Bronchial epithelial cell (primary cell): ENCODE results near the gene SLC30A3. TPM values are rescaled to one million over a fixed set of nuclear protein-coding genes. Genes with fewer than 3 reads are reported as not detected.

Experiments
- DNase-seq: peaks from one replicate; pipeline ENCODE4 v3.0.0-alpha.2; 2010; ENCODE audit warnings: low read depth
- FAIRE-seq: peaks from 2 replicates; lab custom pipeline; 2011; peaks lifted over from hg19 to GRCh38; lab: Jason Lieb, UNC
- H3K27me3 ChIP-seq: 2 replicates; pipeline ENCODE4 v1.5.1; 2011; ENCODE audit warnings: low read length; ENCODE audit not compliant: control insufficient read depth, insufficient read depth
- H3K36me3 ChIP-seq: 2 replicates; pipeline ENCODE4 v1.5.1; 2011; ENCODE audit warnings: low read length; ENCODE audit not compliant: control insufficient read depth, insufficient read depth
- H3K4me3 ChIP-seq: 2 replicates; pipeline ENCODE4 v1.5.1; 2011; ENCODE audit warnings: mild to moderate bottlenecking, low read depth, low read length, control low read depth
- CTCF ChIP-seq: IDR thresholded peaks from 2 replicates; pipeline ENCODE4 v1.5.1; 2011; ENCODE audit warnings: mild to moderate bottlenecking, moderate library complexity, low read length, control low read depth, inconsistent platforms; ENCODE audit not compliant: insufficient read depth, severe bottlenecking
- total RNA-seq: library from RNA; depleted of rRNA; stranded (reverse); fragments of >200 nt; gene quantifications from 2 replicates; pipeline ENCODE4 v1.2.1, GENCODE V29; 2014

Gene SLC30A3
- total RNA-seq, 1 donor from 2014 or later = not detected

DNA sequence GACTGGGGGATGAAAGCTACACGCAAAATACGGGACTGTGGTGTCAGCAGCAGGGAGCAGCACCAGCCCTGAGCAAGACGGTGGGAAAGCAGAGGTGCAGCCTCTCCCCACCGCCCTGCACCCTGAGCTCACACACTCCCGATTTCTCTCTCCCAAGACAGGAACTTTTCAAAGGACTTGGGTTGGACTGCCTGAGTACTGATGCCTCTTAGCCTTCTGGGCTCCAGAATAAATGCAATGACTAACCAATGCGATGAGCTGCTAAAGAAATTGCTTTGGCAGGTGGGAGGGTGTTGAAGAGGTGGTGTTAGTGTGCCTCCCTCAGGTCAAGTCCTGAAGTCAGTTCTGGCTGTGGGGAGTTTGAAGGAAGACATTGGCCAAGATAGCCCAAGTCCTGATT is 29.0 kb upstream of the SLC30A3 start:
- Histone ChIP-seq H3K27me3 (peaks cover 4% of the 10 kb centered on the region), H3K4me3 (no peak overlapping the region), H3K36me3 (no peaks in the 10 kb centered on the region)
- TF ChIP-seq CTCF = no peak
- DNase-seq (peak; percentile 8), FAIRE-seq (no peak)

GRCh38 chr2:27290549-27290948 is 27.7 kb upstream of the SLC30A3 start:
- Histone ChIP-seq H3K36me3 (no peaks in the 10 kb centered on the region), H3K27me3 (peaks cover 2% of the 10 kb centered on the region), H3K4me3 (no peak overlapping the region)
- DNase-seq = no peak
- TF ChIP-seq CTCF = no peak
- FAIRE-seq = no peak

GRCh38 chr2:27288610-27289009 is 25.8 kb upstream of the SLC30A3 start:
- no peak overlapping the region for H3K4me3 ChIP-seq
- no peak for FAIRE-seq
- no peaks in the 10 kb centered on the region for H3K36me3 ChIP-seq
- no peak for TF ChIP-seq CTCF
- DNase-seq = no peak
- peaks cover 3% of the 10 kb centered on the region for H3K27me3 ChIP-seq

DNA sequence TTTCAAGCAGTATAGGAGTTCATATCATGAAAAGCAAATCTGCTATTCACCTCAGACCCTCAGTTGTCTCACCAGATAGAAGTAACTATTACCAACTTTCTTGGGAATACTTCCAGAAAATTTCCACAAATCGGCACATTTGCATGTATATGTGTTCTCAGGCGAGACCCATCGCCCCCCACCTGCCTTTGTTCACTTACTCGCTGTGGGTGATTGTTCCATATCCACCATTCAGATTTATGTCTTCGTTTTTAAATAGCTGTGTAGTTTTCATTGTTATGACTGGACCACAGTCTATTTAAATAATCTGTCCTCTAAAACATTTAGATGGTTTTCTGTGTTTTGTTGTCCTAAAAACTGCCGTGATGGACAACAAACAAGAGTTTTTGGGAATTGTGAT is 22.6 kb upstream of the SLC30A3 start:
- DNase-seq = no peak
- FAIRE-seq = no peak
- peaks cover 5% of the 10 kb centered on the region for H3K27me3 ChIP-seq
- no peak for TF ChIP-seq CTCF
- H3K4me3 ChIP-seq = no peak overlapping the region
- no peaks in the 10 kb centered on the region for H3K36me3 ChIP-seq

- no peaks in the 10 kb centered on the region for H3K36me3 ChIP-seq
- H3K27me3 ChIP-seq = peaks cover 5% of the 10 kb centered on the region
- DNase-seq (no peak), FAIRE-seq (no peak)
- no peak for TF ChIP-seq CTCF
- H3K4me3 ChIP-seq = no peak overlapping the region
Measured at GRCh38 chr2:27284996-27285395, 22.1 kb upstream of the SLC30A3 start.

- Histone ChIP-seq H3K36me3 (no peaks in the 10 kb centered on the region), H3K4me3 (no peak overlapping the region), H3K27me3 (peaks cover 5% of the 10 kb centered on the region)
- TF ChIP-seq CTCF = no peak
- DNase-seq = peak; percentile 12
- no peak for FAIRE-seq
Measured at GRCh38 chr2:27282892-27283291, 20.0 kb upstream of the SLC30A3 start.
